Spleen (tissue), 7 donors: ENCODE data around the gene RIMBP2.

ENCODE experiments used
- CTCF ChIP-seq, 11 experiments: fragments of 200-600 bp in 7 of 11; fragments of 450-650 bp in 4 of 11; sonication (generic) in 4 of 11; IDR thresholded peaks in 8 of 11; conservative IDR thresholded peaks in 3 of 11; 1 replicate in 7 of 11; 2 replicates in 4 of 11; pipeline versions ENCODE4 v1.4.0 to v1.8.0; 2016 to 2021; ENCODE audit warnings: antibody characterized with exemption in 11 of 11, inconsistent platforms in 4 of 11, mild to moderate bottlenecking in 1 of 11
- POLR2A ChIP-seq, 3 donors: fragments of 450-650 bp; IDR thresholded peaks; one replicate each; pipeline ENCODE4 v1.5.1; 2017; ENCODE audit warnings: antibody characterized with exemption in 3 of 3, mild to moderate bottlenecking in 1 of 3
- POLR2AphosphoS5 ChIP-seq, 3 donors: sonication (generic); formaldehyde crosslinking; IDR thresholded peaks; one replicate each; pipeline ENCODE4 v1.5.1; 2017; ENCODE audit warnings: antibody characterized with exemption in 3 of 3
- donor health status: DM: no; HTN: no; CAD: no; lungs with moderate emphysema.
- donor health status: DM: no; HTN: no; CAD: no.
- donor health status: DM: no; HTN: no; CAD: no.

GRCh38 chr12:130764475-130765185 is 48.5 kb upstream of the RIMBP2 start:
- TF ChIP-seq POLR2AphosphoS5 (IDR thresholded peaks at IDR 0.05) (no peak), POLR2A (IDR thresholded peaks at IDR 0.05) (no peak), CTCF (IDR thresholded peaks at IDR 0.05 in 8 of 11, conservative IDR thresholded peaks at IDR 0.05 in 3 of 11) (peak in 1 of 11 experiments; percentile 20)
